ENCODE measurements around the gene RNF112.

RNF112 gene

DNA sequence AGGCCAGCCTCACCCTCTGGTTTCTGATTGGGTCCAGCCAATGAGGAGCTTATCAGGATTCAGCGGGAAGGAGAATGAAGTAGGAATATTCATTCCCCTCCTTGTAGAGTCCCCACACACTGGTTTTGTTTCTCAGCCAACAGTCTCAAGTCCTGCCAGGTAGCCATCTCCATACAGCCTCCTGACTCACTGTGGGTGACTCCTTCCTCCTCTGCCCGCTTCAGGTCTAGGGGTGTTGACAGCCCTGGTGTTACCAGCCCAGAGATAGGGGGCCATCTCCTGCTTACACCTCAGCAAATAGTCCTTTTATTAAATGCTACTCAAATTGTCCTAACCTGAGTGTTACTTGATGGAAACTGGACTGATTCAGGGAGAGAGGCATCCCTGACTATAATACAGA lies 20.1 kb upstream of the RNF112 start:
- no peak for DNase-seq

DNA sequence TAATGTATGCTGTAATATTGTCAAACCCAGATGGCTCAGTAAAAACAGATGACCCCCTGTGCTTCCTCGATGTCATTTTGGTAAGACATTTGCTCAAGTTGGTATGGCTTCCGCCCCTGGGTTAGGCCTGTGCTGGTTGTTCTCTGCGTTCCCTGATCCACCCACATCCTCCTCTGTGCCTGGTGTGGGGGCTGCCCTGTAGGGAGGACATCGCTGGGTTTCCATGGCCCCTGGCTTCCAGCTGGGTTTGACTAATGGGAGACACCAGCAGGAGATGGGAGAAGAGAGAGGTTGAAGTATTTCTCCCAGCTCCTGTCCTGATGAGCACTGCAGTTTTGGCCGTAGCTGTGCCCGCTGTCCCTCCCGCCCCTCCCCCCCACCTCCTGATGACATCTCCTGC lies 19.6 kb upstream of the RNF112 start:
- no peak for DNase-seq

DNA sequence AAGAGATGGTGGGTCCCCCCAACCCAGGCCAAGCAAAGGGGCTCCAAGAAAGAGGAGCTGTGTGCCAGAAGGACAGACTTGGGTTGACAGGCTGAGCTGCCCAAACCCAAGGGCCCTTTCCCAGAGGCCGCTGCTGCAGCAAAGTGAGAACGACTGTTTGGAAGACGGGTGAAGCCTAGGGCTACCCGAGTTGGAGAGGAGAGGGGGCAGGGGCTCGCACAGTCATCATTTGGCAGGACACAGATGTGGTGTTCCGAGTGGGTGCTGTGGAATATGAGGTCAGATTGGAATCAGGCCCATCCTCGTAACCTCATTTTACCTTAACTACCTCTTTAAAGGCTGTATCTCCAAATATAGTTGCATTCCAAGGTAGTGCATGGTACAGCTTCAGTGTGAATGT lies 18.7 kb upstream of the RNF112 start:
- no peak for DNase-seq

DNA sequence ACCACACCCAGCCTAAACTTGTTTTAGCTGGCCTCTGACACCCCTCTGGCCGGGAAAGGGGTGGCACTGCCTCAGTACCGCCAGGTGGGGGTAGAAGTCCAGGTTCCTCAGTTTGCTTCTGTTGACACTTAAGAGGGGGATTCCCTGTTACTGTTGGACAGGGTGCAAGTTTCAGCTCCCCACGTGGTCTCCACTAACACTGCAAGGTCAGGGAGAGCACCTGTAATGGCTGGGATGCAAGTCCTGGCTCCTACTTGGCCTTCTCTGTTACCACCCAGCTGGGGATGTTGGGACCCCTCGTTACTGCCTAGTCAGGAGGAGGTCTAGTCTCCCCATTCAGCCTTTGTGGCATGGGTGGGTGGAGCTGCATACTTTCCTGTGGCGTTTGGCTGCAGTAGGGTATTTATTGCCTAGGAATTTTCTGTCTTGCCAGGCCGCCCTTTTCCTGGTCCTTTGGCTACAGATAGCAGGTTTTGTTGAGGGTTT lies 13.4 kb upstream of the RNF112 start:
- DNase-seq = no peak

DNA sequence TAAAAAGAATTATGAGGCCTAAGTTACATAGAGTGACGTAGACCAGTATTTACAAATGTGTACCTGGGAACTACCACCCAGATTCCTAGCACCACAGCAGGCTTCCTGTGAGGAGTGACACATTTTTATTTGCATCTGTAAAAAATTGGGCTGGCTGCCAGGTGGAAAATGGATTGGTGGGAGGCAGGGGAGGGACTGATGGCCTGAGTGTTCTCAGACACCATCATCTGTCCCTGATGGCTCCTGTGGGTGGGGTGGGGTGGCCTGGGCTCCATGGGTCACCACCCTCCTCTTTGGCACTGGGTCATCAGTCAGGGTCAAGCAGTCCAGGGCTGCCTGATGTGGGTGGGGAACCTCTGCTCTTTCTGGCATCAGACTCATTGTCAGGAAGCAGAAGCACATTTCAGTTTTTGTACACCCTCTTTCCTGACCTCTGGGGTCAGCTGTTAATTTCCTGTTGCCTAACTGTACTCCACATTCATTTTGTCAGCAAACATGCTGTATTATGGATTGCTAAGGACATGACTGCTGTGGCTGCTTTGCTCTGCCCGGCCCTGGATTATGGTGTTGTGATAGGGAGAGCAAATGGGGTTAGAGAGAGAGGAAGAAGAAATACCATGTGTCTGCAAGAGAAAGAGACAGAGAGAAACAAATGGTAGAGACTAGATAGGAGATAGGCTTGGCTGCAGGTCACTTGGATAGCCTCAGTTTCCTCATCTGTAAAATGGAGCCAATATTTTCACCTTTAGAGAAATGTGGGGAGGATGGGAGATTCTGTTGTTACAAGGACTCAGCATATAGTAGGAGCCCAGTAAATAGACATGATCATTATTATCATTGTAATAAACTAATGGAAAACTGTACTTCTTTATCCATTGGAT lies 12.5 kb upstream of the RNF112 start:
- no peak for DNase-seq

DNA sequence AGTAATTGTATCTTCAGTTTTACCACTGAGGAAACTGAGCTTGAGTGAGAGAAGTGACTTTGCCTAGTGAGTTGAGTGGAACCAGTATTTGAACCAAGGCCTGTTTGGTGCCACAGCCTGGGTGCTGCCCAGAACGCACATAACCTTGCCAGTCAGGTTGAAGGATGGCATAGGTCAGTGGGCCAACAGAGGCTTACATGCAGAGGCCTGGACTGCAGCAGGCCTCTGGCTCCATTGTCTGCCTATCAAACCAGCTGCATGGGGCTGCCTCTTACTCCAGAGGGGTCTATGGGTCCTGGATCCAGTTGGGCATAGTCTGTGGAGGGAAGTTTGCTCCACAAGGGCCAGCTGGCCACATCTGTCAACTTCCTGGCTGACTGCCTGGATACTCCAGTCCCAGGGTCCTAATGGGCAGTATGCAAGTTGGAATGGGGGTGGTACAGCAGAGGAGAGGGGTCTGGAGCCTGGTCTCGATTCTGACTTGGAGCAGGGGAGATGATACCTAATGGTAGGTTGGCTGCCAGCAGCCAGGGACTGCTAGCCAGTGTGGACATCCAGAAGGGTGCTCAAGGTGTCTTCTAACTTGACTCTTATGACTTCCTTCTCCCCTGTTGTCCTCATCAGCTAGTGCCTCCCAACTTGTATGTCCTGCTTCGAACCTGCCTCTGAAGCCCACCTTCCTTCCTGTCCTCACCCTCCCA lies 11.1 kb upstream of the RNF112 start:
- no peak for DNase-seq

DNA sequence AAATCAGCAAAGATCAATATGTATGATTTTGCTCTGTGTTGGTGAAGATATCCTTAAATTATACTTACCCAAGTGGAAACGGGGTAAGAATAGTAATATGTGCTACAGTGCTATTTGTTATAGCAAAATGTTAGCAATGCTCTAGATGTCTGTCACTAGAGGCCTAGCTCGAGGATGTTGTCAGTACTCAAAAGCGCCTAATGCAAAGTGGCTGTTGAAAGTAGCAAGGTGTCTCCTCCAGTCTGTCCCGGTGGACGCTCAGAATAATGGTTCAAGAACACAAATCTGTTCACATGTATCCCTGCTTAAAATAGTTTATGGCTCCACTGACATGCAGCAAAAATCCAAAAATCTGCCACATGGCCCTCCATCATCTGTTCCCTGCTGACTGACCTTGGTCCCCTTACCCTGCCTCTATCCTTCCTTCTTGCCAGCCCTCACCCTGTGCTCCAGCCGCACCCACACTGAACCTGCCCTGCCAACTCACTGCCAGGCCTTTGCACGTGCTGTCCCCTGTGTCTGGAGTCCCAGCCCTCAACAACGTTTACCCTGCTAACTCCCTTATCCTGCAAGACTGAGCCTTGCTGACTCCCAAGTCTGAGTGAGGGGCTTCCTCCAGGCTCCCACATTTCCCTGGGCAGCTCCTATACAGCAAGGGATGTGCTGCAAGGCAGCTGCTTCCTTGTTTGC lies 9.6 kb upstream of the RNF112 start:
- no peak for DNase-seq

DNA sequence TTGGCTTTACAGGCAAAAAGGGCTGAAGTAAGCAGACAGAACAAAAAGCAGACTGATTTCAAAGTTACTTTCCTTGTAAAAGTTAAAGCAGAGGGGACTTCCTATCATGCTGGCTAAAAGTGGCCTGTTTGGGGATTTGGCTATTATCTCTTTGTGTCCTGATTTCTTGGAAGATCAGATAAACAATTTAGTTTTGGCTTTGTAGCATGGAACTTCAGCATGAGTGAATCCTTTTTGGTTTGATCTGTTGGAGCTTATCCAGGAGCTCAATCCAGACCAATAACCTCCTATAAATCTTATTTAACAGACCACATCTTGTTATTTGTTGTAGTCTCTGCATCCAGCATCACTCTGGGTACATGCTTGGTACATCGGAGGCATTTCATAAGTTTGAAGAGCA lies 8.9 kb upstream of the RNF112 start:
- no peak for DNase-seq

DNA sequence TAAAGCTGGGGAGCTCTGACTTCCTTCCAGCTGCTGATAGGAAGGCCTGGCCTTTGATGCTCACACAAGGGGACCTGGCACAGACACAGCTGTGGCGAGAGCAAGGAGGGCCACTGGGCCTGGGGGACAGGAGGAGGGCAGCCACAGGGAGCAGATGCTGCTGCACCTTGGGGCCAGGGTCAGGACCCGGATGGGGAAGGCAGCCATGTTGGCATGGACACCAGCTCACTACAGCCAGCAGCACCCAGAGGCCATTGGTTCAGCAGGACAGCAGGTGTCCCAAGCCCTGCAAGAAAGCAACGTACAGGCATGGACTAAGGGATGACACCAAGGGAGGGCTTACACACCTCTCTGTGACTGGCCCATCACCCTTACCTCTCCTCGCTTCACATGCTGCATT lies 8.0 kb upstream of the RNF112 start:
- no peak for DNase-seq

DNA sequence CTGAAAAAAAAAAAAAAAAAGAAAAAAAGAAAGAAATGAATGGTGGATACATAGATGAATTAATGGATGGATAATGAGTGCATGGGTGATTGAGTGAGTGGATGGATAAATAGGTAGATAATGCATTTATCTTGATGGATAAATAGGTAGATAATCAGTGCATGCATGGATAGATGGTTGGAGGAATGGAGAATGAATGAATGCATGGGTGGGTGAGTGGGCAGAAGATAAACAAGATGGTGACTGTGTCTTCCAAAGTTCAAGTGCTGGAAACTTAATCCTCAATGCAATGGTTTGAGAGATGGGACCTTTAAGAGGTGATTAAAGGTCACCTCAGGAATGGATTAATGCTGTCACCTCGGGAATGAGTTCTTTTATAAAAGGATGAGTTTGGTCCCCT lies 6.8 kb upstream of the RNF112 start:
- no peak for DNase-seq

DNA sequence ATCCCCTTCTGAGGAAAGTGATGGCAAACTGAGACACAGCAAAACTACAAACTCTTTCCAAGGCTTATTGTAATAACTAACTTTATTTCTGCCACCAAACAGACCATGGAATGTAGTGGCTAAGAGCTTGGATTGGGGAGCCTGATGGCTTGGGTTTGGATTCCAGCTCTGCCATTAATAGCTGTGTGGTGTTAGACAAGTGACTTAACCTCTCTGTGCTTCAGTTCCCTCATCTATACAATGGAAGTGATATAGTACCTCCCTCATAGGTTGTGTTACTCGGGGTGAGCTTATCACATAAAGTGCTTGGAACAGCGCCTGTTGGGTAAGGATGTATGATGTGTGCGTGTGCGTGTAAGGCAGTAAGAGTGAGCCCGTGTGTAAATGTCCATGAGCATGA lies 5.9 kb upstream of the RNF112 start:
- DNase-seq = no peak

DNA sequence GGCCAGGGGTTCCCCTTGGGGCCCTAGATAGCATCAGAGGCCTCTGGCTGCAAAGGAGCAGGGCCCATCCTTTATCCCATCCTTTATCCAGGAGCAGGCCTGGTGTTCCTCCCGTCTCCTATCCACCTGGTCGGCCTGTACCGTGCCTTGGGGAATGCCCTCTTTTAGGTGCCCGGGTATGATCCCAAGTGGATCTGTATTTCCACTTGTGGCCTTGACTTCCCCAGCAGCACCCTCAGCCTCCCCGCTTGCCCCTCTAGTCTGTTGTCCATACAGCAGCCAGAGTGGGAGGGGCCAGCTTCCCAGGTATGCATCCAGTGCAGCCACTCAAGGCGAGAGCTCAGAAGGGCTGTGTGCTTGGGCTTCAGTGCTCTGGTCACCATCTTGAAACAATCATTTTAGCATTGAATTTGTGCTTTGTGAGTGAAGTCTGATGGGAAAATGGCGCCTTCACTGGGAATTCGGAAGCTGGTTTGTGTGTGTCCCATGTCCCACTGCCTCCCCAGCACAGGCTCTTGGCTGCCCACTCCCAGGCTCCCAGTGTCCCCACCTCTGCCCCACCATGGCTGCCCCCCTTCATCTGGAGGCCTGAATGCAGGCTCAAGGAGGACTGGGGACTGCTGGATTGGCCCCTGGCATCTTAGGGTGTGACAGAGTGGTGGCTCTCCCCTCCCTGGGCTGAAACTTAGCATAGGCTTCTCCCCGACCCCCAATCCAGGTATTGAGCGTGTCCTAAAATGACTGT lies 3.3 kb upstream of the RNF112 start:
- no peak for DNase-seq

DNA sequence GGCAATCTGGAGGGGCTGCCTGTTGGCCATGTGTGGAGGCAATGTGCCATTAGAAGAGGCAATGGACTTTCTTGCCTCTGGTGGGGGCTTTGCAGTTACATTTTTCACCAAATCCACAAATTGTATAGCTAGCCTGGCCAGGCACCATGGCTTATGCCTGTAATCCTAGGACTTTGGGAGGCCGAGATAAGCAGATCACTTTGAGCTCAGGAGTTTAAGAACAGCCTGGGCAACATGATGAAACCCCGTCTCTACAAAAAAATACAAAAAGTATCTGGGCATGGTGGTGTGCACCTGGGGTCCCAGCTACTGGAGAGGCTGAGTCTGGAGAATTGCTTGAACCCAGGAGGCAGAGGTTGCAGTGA lies 2.7 kb upstream of the RNF112 start:
- no peak for DNase-seq

DNA sequence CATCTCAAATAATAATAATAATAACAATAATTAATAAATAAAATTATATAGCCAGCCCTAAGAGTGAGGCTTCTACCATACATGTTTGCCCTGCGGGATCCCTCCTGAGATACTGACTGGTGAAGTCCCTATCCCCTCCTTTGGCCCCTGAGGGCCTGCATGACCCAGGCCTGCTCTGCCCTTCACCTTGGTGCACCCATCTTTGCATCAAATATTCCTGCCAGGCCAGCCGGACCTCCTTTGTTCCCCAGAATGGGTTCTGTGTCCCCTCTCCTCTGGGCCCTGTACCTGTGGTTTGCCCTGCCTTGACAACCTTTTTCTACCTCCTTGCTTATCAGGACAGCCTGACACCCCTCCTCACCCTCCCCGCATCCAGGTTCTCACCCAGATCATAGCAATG lies 2.0 kb upstream of the RNF112 start:
- DNase-seq = no peak

DNA sequence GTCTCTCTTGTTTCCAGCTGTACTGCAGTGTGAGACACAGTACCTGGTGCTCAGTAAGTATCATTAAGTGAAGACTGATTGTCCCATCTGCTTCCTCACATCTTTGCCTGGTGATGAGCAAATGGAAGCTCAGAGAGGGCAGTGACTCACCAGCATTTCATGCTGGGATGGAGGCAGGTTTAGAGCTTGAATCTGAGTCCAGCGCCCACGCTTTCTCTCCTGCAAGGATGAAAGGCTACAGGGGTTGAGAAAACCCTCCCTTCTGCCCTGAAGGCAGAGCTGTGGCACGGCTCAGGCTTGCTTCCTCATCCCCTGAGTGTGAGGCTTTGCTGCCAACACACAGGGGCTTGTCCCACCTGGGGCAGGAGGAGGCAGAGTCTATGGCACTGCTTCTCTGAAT lies 1.5 kb upstream of the RNF112 start:
- DNase-seq = no peak

DNA sequence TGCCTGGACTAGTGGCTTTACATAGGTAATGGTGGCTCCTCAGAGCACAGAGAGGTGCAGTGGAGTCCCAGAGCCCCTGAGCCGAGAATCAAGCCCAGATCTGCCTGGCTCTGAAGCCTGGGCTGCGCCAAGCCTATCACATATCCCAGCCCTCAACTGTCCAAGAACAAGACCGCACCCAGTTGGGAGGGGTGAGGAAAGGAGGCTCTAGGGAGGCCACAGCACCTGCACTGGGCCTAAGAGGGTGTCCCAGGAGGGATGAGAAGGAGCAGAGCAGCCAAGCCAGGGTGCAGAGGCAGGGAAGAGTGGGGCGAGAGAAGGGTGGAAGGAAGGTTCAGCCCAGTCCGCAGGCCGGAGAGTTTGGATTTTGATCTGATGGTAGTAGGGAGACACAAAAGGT lies 941 bp upstream of the RNF112 start:
- no peak for DNase-seq

DNA sequence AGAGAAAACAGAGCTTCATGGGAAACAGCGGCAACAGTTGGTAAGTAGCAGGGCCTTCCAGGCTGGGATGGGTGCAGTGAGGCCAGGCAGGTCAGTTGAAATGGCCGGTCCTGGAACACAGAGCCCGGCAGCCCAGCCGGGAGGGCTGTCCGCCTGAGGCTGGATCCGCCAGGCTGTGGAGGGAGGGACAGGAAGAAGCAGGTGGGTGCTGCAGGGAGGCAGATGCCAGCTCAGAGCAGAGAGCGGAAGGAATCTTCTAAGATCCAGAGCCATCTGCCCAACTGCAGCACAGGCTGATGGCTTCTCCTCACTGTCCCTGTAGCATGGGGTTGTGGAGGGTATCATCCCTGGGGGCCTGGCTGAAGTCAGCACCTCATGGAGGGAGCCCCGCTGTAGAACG lies 599 bp downstream of the RNF112 start:
- no peak for DNase-seq

DNA sequence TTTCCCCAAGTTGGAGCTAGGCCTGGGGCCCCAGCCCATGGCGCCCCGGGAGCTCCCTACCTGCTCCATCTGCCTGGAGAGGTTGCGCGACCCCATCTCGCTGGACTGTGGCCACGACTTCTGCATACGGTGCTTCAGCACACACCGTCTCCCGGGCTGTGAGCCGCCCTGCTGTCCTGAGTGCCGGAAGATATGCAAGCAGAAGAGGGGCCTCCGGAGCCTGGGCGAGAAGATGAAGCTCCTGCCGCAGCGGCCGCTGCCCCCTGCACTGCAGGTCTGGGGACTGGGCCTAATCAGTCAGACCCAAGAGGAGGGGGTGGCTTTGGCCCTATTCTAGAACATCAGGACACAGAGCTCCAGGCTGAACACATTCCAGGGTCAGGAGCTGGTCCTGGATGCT lies 1.5 kb downstream of the RNF112 start:
- DNase-seq = no peak

DNA sequence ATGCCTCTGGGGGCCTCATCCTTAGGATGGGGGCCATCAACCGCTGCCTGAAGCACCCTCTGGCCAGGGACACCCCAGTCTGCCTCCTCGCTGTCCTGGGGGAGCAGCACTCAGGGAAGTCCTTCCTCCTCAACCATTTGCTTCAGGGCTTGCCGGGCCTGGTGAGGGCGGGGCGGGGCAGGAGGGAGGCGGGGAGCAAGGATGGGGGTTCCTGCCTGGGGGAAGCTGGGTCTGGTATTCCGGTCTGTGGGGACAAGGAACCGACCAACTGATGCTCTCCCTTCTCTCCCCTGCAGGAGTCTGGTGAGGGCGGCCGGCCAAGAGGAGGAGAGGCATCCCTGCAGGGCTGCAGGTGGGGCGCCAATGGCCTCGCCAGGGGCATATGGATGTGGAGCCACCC lies 2.0 kb downstream of the RNF112 start:
- no peak for DNase-seq

DNA sequence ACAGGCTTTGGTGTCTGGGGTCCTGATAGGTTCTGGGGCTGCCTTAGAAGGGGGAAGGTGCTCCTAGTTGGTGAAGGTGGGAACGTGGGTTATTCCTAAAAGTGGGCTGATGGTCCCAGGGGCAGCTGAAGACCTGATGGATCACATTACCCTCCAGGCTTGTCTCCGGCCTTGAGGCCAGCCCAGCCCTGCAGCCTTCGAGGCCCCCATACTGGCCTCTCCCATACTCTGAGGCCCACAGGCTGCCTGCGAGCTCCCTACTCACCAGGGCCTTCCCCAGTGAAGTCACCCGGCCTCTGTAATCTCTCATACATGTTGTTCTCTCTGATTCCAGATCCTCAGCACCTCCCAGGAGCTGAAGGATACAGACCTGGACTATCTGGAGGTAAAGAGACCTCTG lies 2.7 kb downstream of the RNF112 start:
- DNase-seq = no peak

DNA sequence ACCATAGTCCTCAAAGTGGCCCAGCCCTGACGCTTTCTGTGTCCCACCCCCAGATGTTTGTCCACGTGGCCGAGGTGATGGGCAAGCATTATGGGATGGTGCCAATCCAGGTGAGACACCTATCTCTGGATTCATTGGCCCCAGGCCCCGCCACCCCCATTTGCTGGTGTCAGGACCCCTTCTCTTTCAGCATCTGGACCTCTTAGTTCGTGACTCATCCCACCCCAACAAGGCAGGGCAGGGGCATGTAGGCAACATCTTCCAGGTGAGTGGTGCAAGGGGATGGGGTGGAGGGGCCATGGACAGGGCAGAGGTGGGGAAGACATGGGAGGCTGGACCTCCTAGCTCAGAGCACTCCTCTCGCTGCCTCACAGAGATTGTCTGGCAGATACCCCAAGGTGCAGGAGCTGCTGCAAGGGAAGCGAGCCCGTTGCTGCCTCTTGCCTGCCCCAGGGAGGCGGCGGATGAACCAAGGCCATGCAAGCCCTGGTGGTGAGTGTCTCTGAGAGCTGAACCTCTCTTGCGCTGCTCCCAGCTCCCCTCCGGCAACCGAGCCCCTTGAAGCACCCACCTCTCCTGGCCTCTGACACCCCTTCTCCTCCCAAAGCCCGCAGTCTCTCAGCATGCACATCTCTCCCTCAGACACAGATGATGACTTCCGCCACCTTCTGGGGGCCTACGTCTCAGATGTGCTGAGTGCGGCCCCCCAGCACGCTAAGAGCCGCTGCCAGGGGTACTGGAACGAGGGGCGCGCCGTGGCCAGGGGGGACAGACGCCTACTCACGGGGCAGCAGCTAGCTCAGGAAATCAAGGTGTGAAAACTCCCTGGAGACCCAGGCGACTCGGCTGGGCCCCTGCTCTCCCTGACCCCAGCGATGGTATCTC lies 3.6 kb downstream of the RNF112 start:
- DNase-seq = no peak

DNA sequence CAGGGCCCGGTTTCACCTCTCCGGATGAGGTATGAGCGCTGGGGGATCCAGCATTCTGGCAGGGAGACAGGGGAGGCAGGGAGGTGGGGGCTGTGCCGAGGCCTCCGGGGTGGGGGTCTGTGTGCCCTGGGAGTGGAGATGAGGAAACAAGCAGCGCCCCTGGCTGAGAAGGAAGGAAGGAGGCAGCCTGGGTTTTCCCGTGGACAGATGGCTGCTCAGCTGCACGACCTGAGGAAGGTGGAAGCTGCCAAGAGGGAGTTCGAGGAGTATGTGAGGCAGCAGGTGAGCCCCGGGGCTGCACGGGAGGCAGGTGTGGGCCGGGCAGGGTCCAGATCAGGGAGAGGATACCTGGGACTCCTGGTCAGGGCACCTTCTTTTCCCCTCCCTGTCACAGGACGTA lies 4.3 kb downstream of the RNF112 start:
- DNase-seq = no peak
